Astrocyte of the spinal cord (primary cell): ENCODE results near the gene COPG2.

Source experiments
- DNase-seq: peaks from one replicate; pipeline ENCODE4 v3.0.0; 2011; ENCODE audit warnings: low read depth, low spot score
- H3K4me3 ChIP-seq: 2 replicates; pipeline ENCODE4 v1.5.1; 2011; ENCODE audit warnings: low read depth, mild to moderate bottlenecking, low read length, moderate library complexity
- CTCF ChIP-seq: IDR thresholded peaks from 2 replicates; pipeline ENCODE4 v1.5.1; 2012; ENCODE audit warnings: low read depth, mild to moderate bottlenecking, low read length, inconsistent platforms
- in situ Hi-C: cut with HindIII; loops from 2 replicates; pipeline ENCODE4 v1.10.0; 2017; ENCODE audit warnings: low sequenced_read_pairs

The COPG2 gene

DNA sequence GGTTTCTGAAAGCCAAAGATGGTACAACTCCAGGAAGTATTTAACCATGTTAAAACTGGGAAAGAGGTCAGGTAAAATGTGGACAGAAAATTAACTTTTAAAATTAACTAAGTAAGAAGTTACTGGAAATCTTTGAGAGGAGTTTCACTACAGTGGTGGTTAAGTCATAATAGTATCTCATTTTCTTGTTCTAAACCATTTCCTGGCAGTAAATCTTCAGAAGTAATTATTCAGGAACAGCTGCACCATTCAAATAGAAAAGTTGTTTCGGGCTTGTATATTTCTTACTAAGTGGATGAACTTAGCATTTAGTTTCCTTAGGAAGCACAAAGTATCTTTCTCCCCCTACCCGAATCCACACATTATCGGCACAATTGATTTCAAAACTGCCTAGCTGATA, 27.1 kb downstream of the COPG2 start:
- DNase-seq = no peak
- in situ Hi-C loops = no loop called here

GRCh38 chr7:130641040-130641439, 27.5 kb downstream of the COPG2 start:
- in situ Hi-C loops = no loop called here
- TF ChIP-seq CTCF = no peak
- no peak overlapping the region for H3K4me3 ChIP-seq
- no peak for DNase-seq

More for the DNA sequence above, 27.1 kb downstream of the COPG2 start:
- TF ChIP-seq CTCF = no peak
- no peak overlapping the region for H3K4me3 ChIP-seq

DNA sequence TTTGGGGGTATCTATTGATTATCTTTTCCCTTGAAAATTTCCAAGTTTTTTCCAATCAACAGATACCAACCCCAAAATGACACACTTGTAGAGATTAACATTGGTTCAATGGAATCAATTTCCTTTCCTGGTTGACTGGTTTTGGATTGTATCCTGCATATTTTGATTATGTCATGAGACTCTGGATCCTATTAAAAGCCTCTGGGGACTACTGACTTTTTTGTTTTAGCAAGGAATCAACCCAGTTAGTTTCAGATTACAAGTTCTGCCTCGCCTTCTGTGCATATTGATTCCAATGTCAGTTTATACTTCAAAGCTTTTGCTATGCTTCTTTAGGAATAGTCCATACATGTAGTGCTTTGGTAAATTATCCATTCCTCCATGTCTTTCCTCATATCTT, 29.2 kb downstream of the COPG2 start:
- TF ChIP-seq CTCF = no peak
- in situ Hi-C loops = no loop called here
- DNase-seq = no peak
- H3K4me3 ChIP-seq = no peak overlapping the region

GRCh38 chr7:130632111-130632510, 36.4 kb downstream of the COPG2 start:
- peak; percentile 65 for DNase-seq
- H3K4me3 ChIP-seq = no peak overlapping the region
- TF ChIP-seq CTCF = no peak
- in situ Hi-C loops = no loop called here

- no peak for TF ChIP-seq CTCF
- no peak for DNase-seq
- H3K4me3 ChIP-seq = no peak overlapping the region
- in situ Hi-C loops = no loop called here
Observed at GRCh38 chr7:130628901-130629300, 39.6 kb downstream of the COPG2 start.

GRCh38 chr7:130627775-130628174, 40.8 kb downstream of the COPG2 start:
- no peak for DNase-seq
- no peak for TF ChIP-seq CTCF
- in situ Hi-C loops = no loop called here
- H3K4me3 ChIP-seq = no peak overlapping the region

GRCh38 chr7:130622866-130623265, 45.7 kb downstream of the COPG2 start:
- no peak for TF ChIP-seq CTCF
- no peak overlapping the region for H3K4me3 ChIP-seq

More at GRCh38 chr7:130622866-130623265, 45.7 kb downstream of the COPG2 start:
- DNase-seq = no peak
- in situ Hi-C loops = no loop called here
